HG03060 (cell line): Measurements from ENCODE around the gene CCDC30.
"Not testable (repeated sequence)": the region's sequence is repeated elsewhere in the genome, so short reads cannot be mapped to it uniquely, and the experiment has no call there.

Source experiments
- ATAC-seq: cut with Tn5 transposase; IDR thresholded peaks from one replicate; pipeline ENCODE4 v1.9.1; 2021; ENCODE audit warnings: low read depth, moderate number of reproducible peaks; ENCODE audit not compliant: unreplicated experiment

CCDC30 gene

GRCh38 chr1:42449256-42449655, 13.8 kb upstream of the CCDC30 start:
- no peak for ATAC-seq

- ATAC-seq = no peak
These were observed 13.0 kb upstream of the CCDC30 start for GRCh38 chr1:42450061-42450460.

DNA sequence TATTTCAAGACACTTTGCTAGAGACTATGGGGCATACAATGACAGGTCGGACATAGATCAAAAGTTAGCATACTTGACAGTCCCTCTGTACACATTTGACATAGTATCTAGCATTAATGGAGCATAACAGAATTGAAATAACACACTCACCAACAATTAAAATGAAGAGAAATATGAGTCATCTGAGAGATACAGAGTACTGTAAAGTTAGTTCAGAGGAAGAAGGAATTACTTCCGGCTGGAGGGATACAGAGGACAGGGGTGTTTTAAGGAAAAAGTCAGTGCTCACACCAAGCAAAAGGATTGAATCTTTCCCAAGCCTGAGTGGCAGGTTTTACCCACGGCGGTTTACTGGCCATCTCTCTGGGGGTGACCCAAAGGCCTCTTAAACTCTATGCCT, 9.7 kb upstream of the CCDC30 start:
- ATAC-seq = no peak

DNA sequence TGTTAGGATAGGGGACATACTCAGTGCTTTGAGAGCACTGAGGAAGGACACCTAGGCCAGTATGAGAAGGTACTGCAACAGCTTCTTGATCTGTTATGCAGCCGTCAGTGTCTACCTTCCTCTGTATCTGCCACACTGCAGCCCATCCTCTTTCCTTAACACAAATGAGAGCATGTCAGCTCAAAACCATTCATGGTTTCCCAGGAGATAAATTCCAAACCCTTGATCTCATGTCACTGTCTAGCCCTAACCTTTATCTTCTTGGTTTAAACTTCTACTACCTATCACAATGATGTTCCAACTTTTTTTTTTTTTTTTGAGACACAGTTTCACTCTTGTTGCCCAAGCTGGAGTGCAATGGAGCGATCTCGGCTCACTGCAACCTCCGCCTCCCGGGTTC, 8.7 kb upstream of the CCDC30 start:
- no peak for ATAC-seq

DNA sequence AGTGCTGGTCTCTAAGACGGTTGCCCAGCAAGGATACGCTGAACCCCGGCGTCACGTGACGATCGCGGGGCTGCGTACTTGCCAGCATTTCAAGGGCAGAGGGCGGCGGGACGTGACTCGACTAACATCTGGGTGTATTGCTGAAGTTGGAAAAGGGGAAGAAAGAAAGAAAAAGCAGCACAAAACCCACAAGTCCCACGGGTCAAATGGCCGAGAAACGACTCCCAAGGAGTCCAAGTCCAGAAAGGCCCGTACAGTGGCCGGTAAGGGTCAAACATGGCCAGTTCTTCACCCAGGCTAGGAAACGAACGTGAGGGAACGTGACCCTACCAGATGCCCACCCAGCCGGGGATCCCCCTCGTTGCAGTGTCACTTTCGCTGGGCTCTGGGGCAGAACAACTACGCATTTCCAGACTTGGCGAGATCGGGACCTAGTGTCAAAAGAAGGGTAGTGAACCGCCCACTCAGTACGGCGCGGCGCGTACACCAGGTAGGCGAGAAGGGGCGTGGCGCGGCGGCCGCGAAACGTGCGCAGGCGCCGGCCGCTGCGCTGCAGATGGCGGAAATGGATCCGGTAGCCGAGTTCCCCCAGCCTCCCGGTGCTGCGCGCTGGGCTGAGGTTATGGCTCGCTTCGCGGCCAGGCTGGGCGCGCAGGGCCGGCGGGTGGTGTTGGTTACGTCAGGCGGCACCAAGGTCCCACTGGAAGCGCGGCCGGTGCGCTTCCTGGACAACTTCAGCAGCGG, 6.9 kb upstream of the CCDC30 start, which contains the start of the genes PPCS and ZMYND12:
PPCS (plus strand) TSS at position 534 of the 744 bp plus-strand sequence; CDS start at position 557, 23 bp downstream.
ZMYND12 (minus strand) TSS at position 13 of the 744 bp plus-strand sequence. CDS start 25 bp downstream, outside the sequence.
- peak; percentile 59 for ATAC-seq

GRCh38 chr1:42456754-42457089, 6.4 kb upstream of the CCDC30 start:
- ATAC-seq = peak; percentile 19

GRCh38 chr1:42461196-42461595, 1.9 kb upstream of the CCDC30 start:
- ATAC-seq = no peak

GRCh38 chr1:42463921-42464320, 835 bp downstream of the CCDC30 start:
- no peak for ATAC-seq

- no peak for ATAC-seq
These were observed 2.9 kb downstream of the CCDC30 start for GRCh38 chr1:42466030-42466429.

DNA sequence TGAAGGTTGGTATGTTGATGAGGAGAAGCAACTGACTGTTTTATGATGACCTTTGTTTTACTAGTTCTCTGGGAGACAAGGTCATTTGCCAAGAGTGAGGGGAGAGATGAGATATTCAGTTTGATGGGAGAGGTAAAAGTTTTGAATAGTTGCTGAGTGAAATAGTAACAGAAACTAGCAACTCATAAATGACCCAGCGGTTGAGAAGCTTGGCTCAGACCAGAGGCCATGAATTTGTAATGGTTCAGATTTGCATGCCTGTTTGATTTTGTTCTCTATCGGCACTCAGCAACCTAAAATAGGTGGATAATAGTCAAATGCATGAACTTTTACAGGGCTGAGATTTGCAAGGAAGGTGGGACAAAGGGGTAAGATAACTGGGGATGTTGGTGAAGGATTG, 6.6 kb downstream of the CCDC30 start:
- ATAC-seq = no peak

DNA sequence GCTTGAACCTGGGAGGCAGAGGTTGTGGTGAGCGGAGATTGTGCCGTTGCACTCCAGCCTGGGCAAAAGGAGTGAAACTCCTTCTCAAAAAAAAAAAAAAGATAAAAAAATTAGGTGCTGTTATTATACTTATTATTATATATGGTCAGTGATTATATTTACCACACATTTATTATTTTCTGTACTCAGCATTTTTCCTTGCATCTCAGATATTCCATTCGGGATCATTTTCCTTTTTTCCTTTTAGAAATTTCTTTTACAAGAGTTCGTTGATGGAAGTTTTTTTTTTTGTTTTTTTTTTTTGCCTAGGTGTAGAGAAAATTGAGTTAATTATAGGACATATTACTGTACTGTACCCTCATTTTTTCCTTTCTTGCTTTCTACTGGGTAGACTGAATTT, 13.5 kb downstream of the CCDC30 start:
- ATAC-seq = no peak

DNA sequence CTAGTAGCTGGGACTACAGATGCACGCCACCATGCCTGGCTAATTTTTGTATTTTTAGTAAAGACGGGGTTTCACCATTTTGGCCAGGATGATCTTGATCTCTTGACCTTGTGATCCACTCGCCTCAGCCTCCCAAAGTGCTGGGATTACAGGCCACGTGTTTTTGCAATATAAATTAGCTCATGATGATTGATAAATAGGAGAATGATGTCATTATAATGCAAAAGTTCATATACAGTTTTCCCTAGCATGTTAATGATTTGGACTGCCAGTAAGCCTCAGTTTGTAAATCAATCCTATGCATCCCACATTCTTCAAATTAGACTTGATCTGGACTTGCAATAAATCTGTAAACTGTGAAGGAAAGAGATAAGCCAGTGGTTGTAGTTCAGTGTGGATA, 14.3 kb downstream of the CCDC30 start:
- not testable (repeated sequence) for ATAC-seq

- ATAC-seq = no peak
These were observed 14.7 kb downstream of the CCDC30 start for GRCh38 chr1:42477775-42478174.

- no peak for ATAC-seq
These were observed 16.5 kb downstream of the CCDC30 start for GRCh38 chr1:42479621-42480020.

- ATAC-seq = no peak
These were observed 17.8 kb downstream of the CCDC30 start for GRCh38 chr1:42480921-42481320.

DNA sequence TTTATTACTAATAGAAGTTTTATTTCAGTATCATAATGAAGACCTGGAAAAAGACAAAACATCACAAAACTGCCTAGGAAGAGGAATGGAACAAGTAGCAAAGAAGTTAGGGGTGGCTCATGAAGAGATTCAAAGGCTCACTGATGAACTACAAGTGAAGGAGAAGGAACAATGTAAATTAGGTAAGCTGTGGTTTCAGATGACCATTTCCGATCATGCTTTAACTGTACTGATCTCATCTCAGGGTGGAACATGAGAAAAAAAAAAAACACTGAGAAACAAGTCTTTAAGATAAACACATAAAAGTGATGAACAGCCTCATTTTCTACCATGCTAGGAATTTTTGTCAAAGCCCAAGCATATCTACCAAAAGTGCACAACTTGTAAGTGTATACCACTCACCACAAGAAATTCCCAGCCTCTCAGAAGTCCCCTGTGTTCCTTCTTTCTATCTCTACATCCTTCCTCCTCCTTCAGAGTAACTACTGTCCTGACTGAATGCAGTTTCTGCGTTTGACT, 19.6 kb downstream of the CCDC30 start:
- ATAC-seq = no peak

GRCh38 chr1:42484382-42484781, 21.3 kb downstream of the CCDC30 start:
- no peak for ATAC-seq

DNA sequence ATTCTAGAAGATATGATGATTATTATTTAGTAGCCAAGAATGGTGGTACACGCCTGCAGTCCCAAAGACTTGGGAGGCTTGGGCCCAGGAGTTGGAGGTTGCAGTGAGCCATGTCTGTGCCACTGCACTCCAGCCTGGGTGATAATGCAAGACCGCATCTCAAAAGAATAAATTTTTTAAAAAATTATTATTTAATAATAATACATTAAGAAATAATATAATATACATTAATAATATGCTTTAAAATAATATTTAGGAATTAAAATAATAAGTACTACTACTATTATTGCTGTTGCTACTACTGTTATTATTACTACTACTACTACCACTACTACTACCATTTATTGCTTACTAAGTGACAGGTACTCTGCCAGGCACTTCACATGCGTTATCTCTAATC, 27.2 kb downstream of the CCDC30 start:
- no peak for ATAC-seq

DNA sequence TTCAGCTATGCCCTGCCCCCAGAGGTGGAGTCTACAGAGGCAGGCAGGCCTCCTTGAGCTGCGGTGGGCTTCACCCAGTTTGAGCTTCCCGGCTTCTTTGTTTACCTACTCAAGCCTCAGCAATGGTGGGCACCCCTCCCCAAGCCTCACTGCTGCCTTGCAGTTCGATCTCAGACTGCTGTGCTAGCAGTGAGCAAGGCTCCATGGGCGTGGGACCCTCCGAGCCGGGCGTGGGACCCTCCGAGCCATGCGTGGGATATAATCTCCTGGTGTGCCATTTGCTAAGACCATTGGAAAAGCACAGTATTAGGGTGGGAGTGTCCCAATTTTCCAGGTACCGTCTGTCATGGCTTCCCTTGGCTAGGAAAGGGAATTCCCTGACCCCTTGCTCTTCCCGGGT, 38.9 kb downstream of the CCDC30 start:
- not testable (repeated sequence) for ATAC-seq

DNA sequence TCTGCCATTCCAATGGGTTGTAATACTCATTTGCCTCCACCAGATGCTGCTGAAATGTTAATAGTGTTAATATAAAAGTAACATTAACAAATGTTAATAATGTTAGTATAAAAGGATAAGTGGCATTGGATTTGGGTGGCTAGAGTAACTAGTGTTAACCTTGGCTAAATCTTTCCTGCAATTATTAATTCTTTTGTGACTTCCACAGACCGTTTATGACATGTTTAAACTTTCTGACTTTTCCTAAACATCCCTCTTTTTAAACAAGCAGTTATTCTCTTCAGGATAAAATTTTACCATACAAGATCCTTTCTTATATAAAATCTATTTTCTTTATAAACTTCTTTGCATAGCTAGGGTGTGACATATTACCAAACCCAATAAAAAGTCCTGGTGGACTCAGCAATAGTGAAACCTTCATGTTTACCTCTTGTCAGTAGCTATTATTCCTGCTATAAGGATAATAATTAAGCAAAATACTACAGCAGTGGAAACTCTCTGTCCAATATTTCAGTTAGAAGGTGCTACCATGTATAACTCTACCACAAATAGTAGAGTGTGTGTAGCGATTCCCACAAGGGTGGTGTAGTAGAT, 41.5 kb downstream of the CCDC30 start:
- ATAC-seq = no peak

DNA sequence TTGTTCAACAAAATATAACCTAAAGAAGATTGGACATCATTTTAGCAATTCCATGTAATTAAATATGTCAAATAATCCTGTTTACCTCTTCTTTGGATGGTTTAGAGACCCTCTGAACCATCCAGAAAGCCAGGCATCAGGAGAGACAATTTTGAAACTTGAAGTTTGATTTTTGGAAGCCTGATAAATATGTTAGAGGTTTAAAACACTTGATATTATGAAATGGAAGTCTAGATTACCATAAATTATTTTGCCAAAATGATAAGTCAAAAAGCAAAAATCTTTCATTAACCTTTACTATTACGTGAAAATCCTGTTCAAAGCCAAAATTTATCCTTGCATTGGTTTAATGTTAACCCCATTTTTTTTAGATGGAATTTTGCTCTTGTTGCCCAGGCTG, 43.5 kb downstream of the CCDC30 start:
- ATAC-seq = no peak

DNA sequence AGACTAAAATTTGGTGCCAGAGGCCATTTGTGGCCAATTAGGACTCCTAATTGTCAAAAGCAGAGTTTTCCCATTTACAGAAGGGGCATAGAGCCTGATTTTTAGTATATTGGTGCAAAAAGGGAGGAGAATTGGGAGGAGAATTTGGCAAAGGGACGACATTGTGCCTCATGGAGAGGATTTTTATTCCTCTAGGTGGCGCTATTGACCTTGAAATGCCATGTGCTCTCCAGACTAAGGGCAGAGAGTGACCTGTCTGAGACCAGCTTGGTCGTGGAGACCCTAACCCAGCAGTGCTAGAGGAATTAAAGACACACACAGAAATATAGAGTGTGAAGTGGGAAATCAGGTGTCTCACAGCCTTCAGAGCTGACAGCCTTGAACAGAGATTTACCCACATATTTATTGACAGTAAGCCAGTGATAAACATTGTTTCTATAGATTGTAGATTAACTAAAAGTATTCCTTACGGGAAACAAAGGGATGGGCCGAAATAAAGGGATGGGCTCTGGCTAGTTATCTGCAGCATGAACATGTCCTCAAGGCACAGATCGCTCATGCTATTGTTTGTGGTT, 48.6 kb downstream of the CCDC30 start:
- ATAC-seq = not testable (repeated sequence)
